Measurements from ENCODE around the gene KCNJ8. TPM values are rescaled to one million over a fixed set of nuclear protein-coding genes. Genes with fewer than 3 reads are reported as not detected.

The KCNJ8 gene
- total RNA-seq, 1 experiment from 2014 or later, result not detected

- H3K4me3 ChIP-seq, result no peak overlapping the region
- DNase-seq, result no peak
- H3K36me3 ChIP-seq, result no peaks in the 10 kb centered on the region
Observed at GRCh38 chr12:21763531-21763930, 11.0 kb downstream of the KCNJ8 start.

DNA sequence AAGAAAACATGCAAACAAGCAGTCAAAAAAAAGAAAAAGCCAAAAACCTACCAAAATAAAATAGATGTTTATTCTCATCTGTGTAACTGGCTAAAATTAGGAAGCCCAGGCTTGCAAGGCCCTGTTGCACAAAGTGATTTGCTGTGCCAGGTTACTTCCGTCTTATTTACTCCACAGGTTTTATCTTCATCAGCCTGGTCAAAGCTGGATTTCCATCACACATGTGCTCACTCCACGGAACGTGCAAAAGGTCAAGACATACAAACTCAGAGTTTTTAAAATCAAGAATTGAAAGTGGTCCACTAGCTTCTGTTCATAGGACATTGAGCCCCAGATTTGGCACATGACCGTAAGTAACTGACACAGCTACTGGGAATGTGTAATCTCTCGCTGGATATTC is 14.8 kb downstream of the KCNJ8 start:
- H3K9me3 ChIP-seq, result no peaks in the 10 kb centered on the region
- H3K36me3 ChIP-seq, result no peaks in the 10 kb centered on the region
- no peaks in the 10 kb centered on the region for H3K27me3 ChIP-seq
- no peak for DNase-seq
- H3K4me3 ChIP-seq, result no peak overlapping the region

More at GRCh38 chr12:21763531-21763930, 11.0 kb downstream of the KCNJ8 start:
- no peaks in the 10 kb centered on the region for H3K9me3 ChIP-seq
- H3K27me3 ChIP-seq, result no peaks in the 10 kb centered on the region

DNA sequence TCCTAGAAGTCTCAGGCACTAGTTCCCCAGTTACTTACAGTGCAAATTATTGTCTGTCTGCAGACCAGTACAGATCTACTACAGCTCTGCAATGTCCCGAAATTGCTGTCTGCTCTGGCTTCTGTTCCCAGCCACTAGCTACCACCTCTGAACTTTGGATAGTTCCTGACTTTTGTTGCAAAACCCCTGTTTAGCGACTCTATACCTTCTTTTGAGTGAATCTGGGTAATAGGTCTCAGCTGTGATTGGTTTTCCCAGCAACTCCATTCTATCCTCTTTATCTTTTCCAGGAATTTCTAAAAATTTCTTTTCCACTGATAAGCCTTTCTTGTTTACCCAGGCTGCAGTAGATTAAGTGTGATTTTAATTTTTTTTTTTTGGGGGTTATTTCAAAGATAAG is 16.8 kb downstream of the KCNJ8 start:
- no peaks in the 10 kb centered on the region for H3K36me3 ChIP-seq
- H3K27me3 ChIP-seq, result no peaks in the 10 kb centered on the region
- no peaks in the 10 kb centered on the region for H3K9me3 ChIP-seq
- no peak overlapping the region for H3K4me3 ChIP-seq
- DNase-seq, result no peak

DNA sequence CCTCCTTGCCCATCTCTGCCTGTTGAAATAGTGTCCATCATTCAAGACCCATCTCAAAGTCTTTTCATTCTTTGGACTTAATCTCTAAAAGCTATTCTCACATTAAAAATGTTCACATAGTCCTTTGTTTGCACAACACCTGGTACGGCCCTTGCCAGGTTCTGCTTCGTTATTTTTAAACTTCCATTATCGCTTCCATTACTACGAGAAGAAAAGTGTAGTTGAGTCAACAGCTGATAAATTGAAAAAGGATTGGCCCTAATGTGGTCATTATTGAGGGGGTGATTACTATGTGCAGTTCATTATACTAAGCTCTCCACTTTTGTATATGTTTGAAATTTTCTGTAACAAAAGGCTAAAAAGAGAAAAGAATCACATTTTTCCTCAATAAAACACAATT is 17.8 kb downstream of the KCNJ8 start:
- H3K36me3 ChIP-seq, result no peaks in the 10 kb centered on the region
- no peak overlapping the region for H3K4me3 ChIP-seq
- DNase-seq, result no peak
- no peaks in the 10 kb centered on the region for H3K9me3 ChIP-seq
- no peaks in the 10 kb centered on the region for H3K27me3 ChIP-seq

DNA sequence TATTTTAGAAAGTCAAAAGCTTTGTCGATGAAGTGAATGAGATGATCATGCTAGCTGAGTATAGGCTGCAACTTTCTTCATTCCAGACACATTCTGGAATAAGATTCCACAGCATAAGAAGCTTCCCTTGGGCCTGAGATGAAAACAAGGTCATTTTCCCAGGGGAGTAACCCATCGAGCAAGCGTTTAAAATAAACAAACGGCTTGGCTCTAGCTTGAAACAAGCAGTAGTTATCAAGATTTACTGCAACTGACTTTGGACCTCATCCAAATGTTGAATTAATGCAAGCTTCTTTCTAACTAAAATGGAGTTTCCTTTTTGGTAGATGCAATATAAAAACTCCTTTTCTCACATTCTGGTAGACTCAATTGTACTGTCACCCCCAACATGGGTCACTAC is 23.0 kb downstream of the KCNJ8 start:
- Histone ChIP-seq H3K36me3 (no peaks in the 10 kb centered on the region), H3K4me3 (no peak overlapping the region), H3K9me3 (no peaks in the 10 kb centered on the region; the same call in 1 of the 2 replicates), H3K27me3 (no peaks in the 10 kb centered on the region)
- no peak for DNase-seq

GRCh38 chr12:21745258-21745657 is 29.2 kb downstream of the KCNJ8 start:
- Histone ChIP-seq H3K36me3 (no peaks in the 10 kb centered on the region), H3K27me3 (no peaks in the 10 kb centered on the region), H3K4me3 (no peak overlapping the region), H3K9me3 (no peaks in the 10 kb centered on the region; the same call in 1 of the 2 replicates)
- no peak for DNase-seq

- H3K36me3 ChIP-seq, result no peaks in the 10 kb centered on the region
- DNase-seq, result no peak
- no peaks in the 10 kb centered on the region for H3K27me3 ChIP-seq
- no peaks in the 10 kb centered on the region for H3K9me3 ChIP-seq
- H3K4me3 ChIP-seq, result no peak overlapping the region
Observed at GRCh38 chr12:21731144-21731543, 43.4 kb downstream of the KCNJ8 start.

- Histone ChIP-seq H3K27me3 (no peaks in the 10 kb centered on the region), H3K9me3 (no peaks in the 10 kb centered on the region), H3K4me3 (no peak overlapping the region), H3K36me3 (no peaks in the 10 kb centered on the region)
- no peak for DNase-seq
Observed at GRCh38 chr12:21725731-21726130, 48.8 kb downstream of the KCNJ8 start.

DNA sequence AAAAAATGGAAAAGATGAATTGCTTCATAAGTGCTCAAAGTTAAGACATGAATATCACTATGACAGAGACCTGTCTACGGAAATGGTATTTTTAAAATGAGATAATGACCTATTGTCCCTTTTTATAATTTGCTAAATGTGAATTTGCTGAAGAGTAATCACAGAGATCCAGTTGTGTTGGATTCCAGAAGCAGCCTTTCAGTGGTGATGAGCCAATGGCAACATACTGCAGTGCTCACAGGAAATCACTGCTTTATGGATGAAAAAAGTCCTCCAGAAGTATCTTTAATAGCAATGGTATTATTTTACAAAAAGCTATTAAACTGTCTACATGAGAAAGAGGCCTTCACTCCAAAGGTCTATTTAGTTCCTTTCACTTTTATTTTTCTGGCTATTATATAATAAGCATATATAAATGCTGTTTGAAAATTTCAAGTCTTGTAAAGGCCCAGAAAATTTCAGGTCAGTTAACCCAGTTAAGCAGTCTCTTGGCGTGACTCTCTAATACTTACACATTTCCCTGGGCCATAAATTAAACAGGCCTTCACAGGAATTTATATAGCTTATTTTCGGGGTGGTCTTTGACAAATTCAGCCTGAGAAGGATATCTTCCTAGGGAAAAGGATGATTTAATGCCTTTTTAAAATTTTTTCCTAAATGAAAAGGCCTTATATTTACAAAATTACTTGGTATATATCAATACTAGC is 55.4 kb downstream of the KCNJ8 start:
- H3K9me3 ChIP-seq, result no peaks in the 10 kb centered on the region
- H3K36me3 ChIP-seq, result no peaks in the 10 kb centered on the region
- no peaks in the 10 kb centered on the region for H3K27me3 ChIP-seq
- no peak for DNase-seq
- no peak overlapping the region for H3K4me3 ChIP-seq

DNA sequence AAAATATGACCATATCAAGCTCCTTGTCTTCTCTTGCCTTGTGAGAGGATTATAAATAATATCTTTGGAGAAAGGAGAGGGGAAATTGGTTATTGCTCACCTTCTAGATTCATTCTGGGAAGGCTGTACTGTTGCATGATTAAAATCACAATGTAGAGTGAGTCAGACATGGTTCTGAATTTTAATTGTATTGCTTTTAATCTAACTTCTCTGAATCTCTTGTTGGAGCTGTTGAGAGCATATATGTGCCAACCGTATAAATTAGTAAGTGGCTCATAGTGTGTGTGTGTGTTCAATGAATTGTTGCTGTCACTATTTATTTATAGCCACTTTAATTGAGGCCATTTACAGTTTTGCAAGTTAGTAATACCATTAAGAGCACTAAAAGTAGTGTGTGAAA is 56.1 kb downstream of the KCNJ8 start:
- Histone ChIP-seq H3K36me3 (no peaks in the 10 kb centered on the region), H3K4me3 (no peak overlapping the region), H3K27me3 (no peaks in the 10 kb centered on the region), H3K9me3 (no peaks in the 10 kb centered on the region)
- no peak for DNase-seq

GRCh38 chr12:21717767-21718166 is 56.7 kb downstream of the KCNJ8 start:
- no peak for DNase-seq
- H3K4me3 ChIP-seq, result no peak overlapping the region
- no peaks in the 10 kb centered on the region for H3K9me3 ChIP-seq
- H3K27me3 ChIP-seq, result no peaks in the 10 kb centered on the region; the same call in 1 of the 2 replicates
- H3K36me3 ChIP-seq, result no peaks in the 10 kb centered on the region

DNA sequence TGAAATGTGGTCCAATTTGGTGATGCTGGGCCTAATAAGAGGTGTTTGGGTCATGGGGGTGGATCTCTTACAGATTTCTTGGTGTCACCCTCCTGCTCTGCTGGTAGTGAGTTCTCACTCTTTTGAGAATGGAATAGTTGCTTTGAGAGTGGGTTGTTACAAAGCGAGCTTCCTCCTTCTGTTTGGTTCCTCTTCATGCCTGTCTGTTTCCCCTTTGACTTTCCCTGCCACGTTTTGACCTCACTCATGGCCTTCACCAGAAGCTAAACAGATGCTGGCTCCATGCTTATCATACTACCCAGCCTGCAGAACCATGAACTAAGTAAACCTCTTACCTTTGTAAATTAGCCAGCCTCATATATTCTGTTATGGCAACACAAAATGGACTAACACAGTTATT is 59.1 kb downstream of the KCNJ8 start:
- H3K27me3 ChIP-seq, result no peaks in the 10 kb centered on the region; the same call in 1 of the 2 replicates
- H3K4me3 ChIP-seq, result no peak overlapping the region
- H3K9me3 ChIP-seq, result no peaks in the 10 kb centered on the region
- H3K36me3 ChIP-seq, result no peaks in the 10 kb centered on the region
- DNase-seq, result no peak

Other genes starting within 250 kb of the KCNJ8 start
- gene SPX, start 248.4 kb downstream of the KCNJ8 start, total RNA-seq (2014; rRNA removed; shearing (Covaris generic); ENCODE audit: low replicate concordance), result 1.1 and 6.6 TPM in 2 replicates
- not detected in 2 replicates for gene GYS2, start 169.9 kb downstream of the KCNJ8 start, total RNA-seq (2014; rRNA removed; shearing (Covaris generic); ENCODE audit: low replicate concordance)
- gene LDHB, start 116.9 kb downstream of the KCNJ8 start, total RNA-seq (2014; rRNA removed; shearing (Covaris generic); ENCODE audit: low replicate concordance), result 2,316 and 2,927 TPM in 2 replicates
- not detected in 2 replicates for gene ABCC9, start 166.7 kb upstream of the KCNJ8 start, total RNA-seq (2014; rRNA removed; shearing (Covaris generic); ENCODE audit: low replicate concordance)